IPS-11a (cell line): ENCODE measurements around the gene PTGR3.
"Not testable (repeated sequence)": the region's sequence is repeated elsewhere in the genome, so short reads cannot be mapped to it uniquely, and the experiment has no call there.

Source experiments
- H3K4me3 ChIP-seq: one replicate; pipeline ENCODE4 v1.5.1; 2013; ENCODE audit warnings: low read depth, low read length, control low read depth

The PTGR3 gene

GRCh38 chr18:75204269-75204731 is 4.6 kb downstream of the PTGR3 start:
- H3K4me3 ChIP-seq = peak overlapping the region; percentile 30

GRCh38 chr18:75203416-75204268 is 5.3 kb downstream of the PTGR3 start:
- peak overlapping the region; percentile 30 for H3K4me3 ChIP-seq

GRCh38 chr18:75202696-75203365 is 6.1 kb downstream of the PTGR3 start:
- no peak overlapping the region for H3K4me3 ChIP-seq

GRCh38 chr18:75201282-75202270 is 7.4 kb downstream of the PTGR3 start:
- H3K4me3 ChIP-seq = no peak overlapping the region

GRCh38 chr18:75200605-75201280 is 8.2 kb downstream of the PTGR3 start:
- H3K4me3 ChIP-seq = no peak overlapping the region

- H3K4me3 ChIP-seq = no peak overlapping the region
These were observed 8.9 kb downstream of the PTGR3 start for GRCh38 chr18:75200071-75200470.

- no peak overlapping the region for H3K4me3 ChIP-seq
These were observed 9.6 kb downstream of the PTGR3 start for GRCh38 chr18:75199327-75199726.

- no peak overlapping the region for H3K4me3 ChIP-seq
These were observed 10.9 kb downstream of the PTGR3 start for GRCh38 chr18:75198036-75198435.

GRCh38 chr18:75192899-75193298 is 16.0 kb downstream of the PTGR3 start:
- no peak overlapping the region for H3K4me3 ChIP-seq

GRCh38 chr18:75189696-75190095 is 19.2 kb downstream of the PTGR3 start:
- H3K4me3 ChIP-seq = no peak overlapping the region

- not testable (repeated sequence) for H3K4me3 ChIP-seq
These were observed 21.2 kb downstream of the PTGR3 start for GRCh38 chr18:75187702-75188101.

GRCh38 chr18:75185460-75185859 is 23.5 kb downstream of the PTGR3 start:
- H3K4me3 ChIP-seq = no peak overlapping the region

GRCh38 chr18:75183973-75184493 is 24.9 kb downstream of the PTGR3 start:
- no peak overlapping the region for H3K4me3 ChIP-seq

GRCh38 chr18:75183524-75183923 is 25.4 kb downstream of the PTGR3 start:
- no peak overlapping the region for H3K4me3 ChIP-seq

- H3K4me3 ChIP-seq = no peak overlapping the region
These were observed 28.9 kb downstream of the PTGR3 start for GRCh38 chr18:75179819-75180600.

GRCh38 chr18:75178376-75178775 is 30.6 kb downstream of the PTGR3 start:
- no peak overlapping the region for H3K4me3 ChIP-seq

GRCh38 chr18:75176849-75177248 is 32.1 kb downstream of the PTGR3 start:
- no peak overlapping the region for H3K4me3 ChIP-seq

- no peak overlapping the region for H3K4me3 ChIP-seq
These were observed 35.2 kb downstream of the PTGR3 start for GRCh38 chr18:75173738-75174137.

- H3K4me3 ChIP-seq = no peak overlapping the region
These were observed 35.9 kb downstream of the PTGR3 start for GRCh38 chr18:75173125-75173432.
